ENCODE results near the gene RETREG2. TPM values are rescaled to one million over a fixed set of nuclear protein-coding genes. Genes with fewer than 3 reads are reported as not detected.

Gene RETREG2
- polyA plus RNA-seq, 1 donor from 2014 or later, result 156 TPM

GRCh38 chr2:219142329-219142728 lies 35.7 kb upstream of the RETREG2 start:
- Histone ChIP-seq H3F3A (ENCODE audit: insufficient read depth, low read length, poor library complexity, severe bottlenecking) (no peaks in the 10 kb centered on the region), H2AFZ (ENCODE audit: low read depth, low read length) (no peak overlapping the region)
- TF ChIP-seq EP300 (conservative IDR thresholded peaks at IDR 0.05; ENCODE audit: poor library complexity, severe bottlenecking) (no peak), MXI1 (conservative IDR thresholded peaks at IDR 0.05; ENCODE audit: poor library complexity, severe bottlenecking) (no peak), RAD21 (conservative IDR thresholded peaks at IDR 0.05) (no peak), CTCF (IDR thresholded peaks at IDR 0.05; ENCODE audit: poor library complexity, severe bottlenecking) (no peak), SMC3 (conservative IDR thresholded peaks at IDR 0.05; ENCODE audit: poor library complexity) (no peak), POLR2AphosphoS5 (IDR thresholded peaks at IDR 0.05) (no peak), REST (IDR thresholded peaks at IDR 0.05; ENCODE audit: borderline replicate concordance) (no peak), TAF1 (IDR thresholded peaks at IDR 0.05; ENCODE audit: low read depth) (no peak), EZH2 (IDR thresholded peaks at IDR 0.05; ENCODE audit: borderline replicate concordance, insufficient read depth, low read length, poor library complexity, severe bottlenecking) (no peak)

GRCh38 chr2:219149667-219150066 lies 28.4 kb upstream of the RETREG2 start:
- peaks cover 5% of the 10 kb centered on the region for H3K36me3 ChIP-seq (ENCODE audit: insufficient read depth, low read length)
- no peak overlapping the region for H3K4me2 ChIP-seq (ENCODE audit: low read length)
- H3K79me2 ChIP-seq (replicated peaks; ENCODE audit: insufficient read depth, low read length), result no peaks in the 10 kb centered on the region
- H3K27ac ChIP-seq (ENCODE audit: low read length), result no peak overlapping the region
- H3K9me2 ChIP-seq (ENCODE audit: insufficient read depth, low read length), result no peaks in the 10 kb centered on the region
- no peaks in the 10 kb centered on the region for H3K27me3 ChIP-seq (ENCODE audit: insufficient read depth, low read depth, low read length)
- no peak overlapping the region for H3K9ac ChIP-seq (ENCODE audit: low read length)
- no peak overlapping the region for H3K4me3 ChIP-seq (ENCODE audit: low read length)
- no peak overlapping the region for H2AFZ ChIP-seq (ENCODE audit: low read depth, low read length)
- H3K9me3 ChIP-seq (ENCODE audit: low read length), result no peaks in the 10 kb centered on the region
- no peak for TF ChIP-seq POLR2AphosphoS5 (IDR thresholded peaks at IDR 0.05)
- TF ChIP-seq SMC3 (conservative IDR thresholded peaks at IDR 0.05; ENCODE audit: poor library complexity), result no peak
- no peak for TF ChIP-seq EZH2 (IDR thresholded peaks at IDR 0.05; ENCODE audit: borderline replicate concordance, insufficient read depth, low read length, poor library complexity, severe bottlenecking)
- no peak for TF ChIP-seq EP300 (conservative IDR thresholded peaks at IDR 0.05; ENCODE audit: poor library complexity, severe bottlenecking)
- TF ChIP-seq TAF1 (IDR thresholded peaks at IDR 0.05; ENCODE audit: low read depth), result no peak
- no peak for TF ChIP-seq CTCF (IDR thresholded peaks at IDR 0.05; ENCODE audit: poor library complexity, severe bottlenecking)
- no peak for TF ChIP-seq MXI1 (conservative IDR thresholded peaks at IDR 0.05; ENCODE audit: poor library complexity, severe bottlenecking)
- TF ChIP-seq REST (IDR thresholded peaks at IDR 0.05; ENCODE audit: borderline replicate concordance), result no peak
- no peak for TF ChIP-seq RAD21 (conservative IDR thresholded peaks at IDR 0.05)
- H4K20me1 ChIP-seq (ENCODE audit: insufficient read depth), result no peaks in the 10 kb centered on the region
- no peaks in the 10 kb centered on the region for H3F3A ChIP-seq (ENCODE audit: insufficient read depth, low read length, poor library complexity, severe bottlenecking)

More at GRCh38 chr2:219142329-219142728, 35.7 kb upstream of the RETREG2 start:
- Histone ChIP-seq H4K20me1 (ENCODE audit: insufficient read depth) (no peaks in the 10 kb centered on the region), H3K4me3 (ENCODE audit: low read length) (no peak overlapping the region), H3K27me3 (ENCODE audit: insufficient read depth, low read depth, low read length) (no peaks in the 10 kb centered on the region), H3K9ac (ENCODE audit: low read length) (no peak overlapping the region), H3K9me3 (ENCODE audit: low read length) (no peaks in the 10 kb centered on the region), H3K36me3 (ENCODE audit: insufficient read depth, low read length) (peaks cover 5% of the 10 kb centered on the region), H3K4me2 (ENCODE audit: low read length) (no peak overlapping the region), H3K79me2 (replicated peaks; ENCODE audit: insufficient read depth, low read length) (no peaks in the 10 kb centered on the region), H3K27ac (ENCODE audit: low read length) (no peak overlapping the region), H3K9me2 (ENCODE audit: insufficient read depth, low read length) (no peaks in the 10 kb centered on the region)
